Measurements from ENCODE around the gene COMMD3.

DNA sequence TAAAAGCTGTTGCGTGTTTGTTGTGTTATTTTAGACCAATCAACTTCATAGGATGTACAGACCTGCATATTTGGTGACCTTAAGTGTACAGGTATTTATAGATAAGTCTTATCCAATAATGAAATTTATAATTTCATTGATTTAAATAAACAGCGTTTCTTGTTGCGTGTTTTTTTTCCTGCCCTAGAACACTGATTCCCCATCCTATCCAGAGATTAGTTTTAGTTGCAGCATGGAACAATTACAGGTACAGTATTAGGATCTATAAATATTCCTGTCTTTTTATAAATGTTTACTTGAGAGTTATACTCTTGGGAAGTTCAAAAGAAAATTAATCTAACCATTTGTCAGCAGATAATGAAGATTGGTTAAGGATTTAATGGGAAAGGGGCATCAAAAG is 2.6 kb downstream of the COMMD3 start:
- TF ChIP-seq, protein P1, sequence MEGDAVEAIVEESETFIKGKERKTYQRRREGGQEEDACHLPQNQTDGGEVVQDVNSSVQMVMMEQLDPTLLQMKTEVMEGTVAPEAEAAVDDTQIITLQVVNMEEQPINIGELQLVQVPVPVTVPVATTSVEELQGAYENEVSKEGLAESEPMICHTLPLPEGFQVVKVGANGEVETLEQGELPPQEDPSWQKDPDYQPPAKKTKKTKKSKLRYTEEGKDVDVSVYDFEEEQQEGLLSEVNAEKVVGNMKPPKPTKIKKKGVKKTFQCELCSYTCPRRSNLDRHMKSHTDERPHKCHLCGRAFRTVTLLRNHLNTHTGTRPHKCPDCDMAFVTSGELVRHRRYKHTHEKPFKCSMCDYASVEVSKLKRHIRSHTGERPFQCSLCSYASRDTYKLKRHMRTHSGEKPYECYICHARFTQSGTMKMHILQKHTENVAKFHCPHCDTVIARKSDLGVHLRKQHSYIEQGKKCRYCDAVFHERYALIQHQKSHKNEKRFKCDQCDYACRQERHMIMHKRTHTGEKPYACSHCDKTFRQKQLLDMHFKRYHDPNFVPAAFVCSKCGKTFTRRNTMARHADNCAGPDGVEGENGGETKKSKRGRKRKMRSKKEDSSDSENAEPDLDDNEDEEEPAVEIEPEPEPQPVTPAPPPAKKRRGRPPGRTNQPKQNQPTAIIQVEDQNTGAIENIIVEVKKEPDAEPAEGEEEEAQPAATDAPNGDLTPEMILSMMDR (IDR thresholded peaks at IDR 0.05) = no peak
- TF ChIP-seq POLR2A (IDR thresholded peaks at IDR 0.05; ENCODE audit: low read depth) = no peak

Measured in esophagus muscularis mucosa (tissue), 3 donors.